Hematopoietic multipotent progenitor cell treated with erythropoietin and hydrocortisone succinate and interleukin-3 and kit ligand, for 4 days (in vitro differentiated cells): ENCODE measurements around the gene HMG20A.

Experiments
- DNase-seq: peaks from one replicate; pipeline ENCODE4 v3.0.0-alpha.2; 2015

HMG20A gene

DNA sequence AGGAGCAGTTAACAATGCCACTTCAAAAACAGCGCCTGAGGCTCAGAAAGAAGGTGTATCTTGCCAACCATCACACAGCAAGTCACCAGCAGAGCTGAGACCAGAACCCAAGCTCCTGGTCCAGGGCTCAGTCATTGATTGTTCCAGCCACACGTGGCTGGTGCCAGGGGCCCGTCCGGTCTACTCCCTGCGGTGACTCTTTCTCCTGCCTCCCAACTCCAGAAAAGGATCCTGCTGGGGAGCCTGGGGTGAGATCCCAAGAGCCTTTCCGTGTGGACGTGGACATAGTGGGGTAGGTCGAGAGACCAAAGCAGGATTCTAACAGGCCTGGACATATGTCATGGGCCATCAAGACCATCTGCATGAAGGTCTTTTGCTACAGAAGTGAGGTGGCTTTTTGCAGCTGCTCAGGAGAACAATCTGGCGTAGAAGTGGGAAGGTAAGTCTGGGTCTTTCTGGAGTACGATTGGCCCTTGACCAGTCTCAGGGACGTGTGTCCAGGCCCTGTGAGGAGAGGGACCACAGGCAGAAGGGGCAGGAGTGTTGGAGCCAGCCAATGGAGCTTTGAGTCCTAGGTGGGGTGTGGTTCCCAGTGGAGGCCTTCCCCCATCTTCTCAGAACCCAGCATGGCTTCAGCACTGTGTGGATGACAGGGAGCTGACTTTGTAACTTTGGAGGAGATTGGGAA lies 105.4 kb downstream of the HMG20A start:
- no peak for DNase-seq

DNA sequence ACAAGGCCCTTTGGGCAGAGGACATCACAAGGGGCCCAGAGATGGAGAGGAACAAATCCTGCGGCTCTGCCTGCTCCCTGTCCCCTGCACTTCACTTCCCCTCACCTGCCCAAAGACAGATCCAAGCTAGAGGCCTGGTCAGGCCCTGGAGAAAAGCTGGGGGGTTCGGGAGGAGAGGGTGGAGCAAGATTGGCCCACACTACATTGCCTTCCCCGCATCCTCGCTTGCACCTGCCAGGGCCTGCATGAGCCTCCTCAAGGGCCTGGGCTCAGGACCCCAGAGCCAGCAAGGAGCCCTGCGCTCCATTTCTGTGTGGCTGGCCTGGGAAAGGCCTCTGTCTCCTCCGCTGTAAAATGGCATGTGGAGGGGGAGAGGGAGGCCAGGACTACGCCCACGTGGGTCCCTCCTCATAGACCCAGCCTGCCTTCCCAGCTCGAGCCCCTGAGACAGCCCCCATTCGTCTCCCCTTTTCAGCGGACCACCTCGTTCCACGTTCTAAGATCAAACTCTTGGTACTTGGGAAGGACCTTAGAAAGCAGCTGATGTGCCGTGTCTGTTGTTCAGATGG lies 106.0 kb downstream of the HMG20A start:
- DNase-seq = no peak

DNA sequence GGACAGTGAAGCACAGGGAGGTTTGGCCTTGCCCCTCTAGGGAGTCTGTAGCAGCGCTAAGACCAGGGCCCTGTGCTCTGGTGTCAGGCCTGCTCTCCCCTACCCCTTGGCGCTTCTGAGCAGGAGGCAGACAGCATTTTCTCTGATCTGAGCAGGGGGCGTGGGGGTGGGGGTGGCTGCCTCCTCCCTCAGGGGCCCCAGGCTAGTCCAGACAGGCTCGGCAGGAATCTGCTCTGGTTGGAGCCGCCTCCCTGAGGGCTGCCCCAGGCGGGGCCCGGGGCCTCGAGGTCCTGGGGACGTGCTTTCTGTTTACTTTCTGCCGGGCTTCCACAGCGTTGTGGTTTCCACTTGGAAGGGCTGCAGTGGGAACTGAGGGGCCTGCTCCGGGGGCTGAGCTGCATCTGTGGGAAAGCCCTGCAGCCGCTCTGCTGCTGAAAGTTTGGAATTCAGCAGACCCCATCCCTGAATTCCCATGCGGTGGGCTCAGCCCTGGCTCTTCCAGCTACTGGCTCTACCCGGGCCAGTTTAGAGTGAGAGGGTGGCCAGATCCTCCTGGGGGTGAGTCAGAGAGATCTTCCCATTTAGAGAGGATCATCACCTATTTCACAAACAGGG lies 106.6 kb downstream of the HMG20A start:
- no peak for DNase-seq

DNA sequence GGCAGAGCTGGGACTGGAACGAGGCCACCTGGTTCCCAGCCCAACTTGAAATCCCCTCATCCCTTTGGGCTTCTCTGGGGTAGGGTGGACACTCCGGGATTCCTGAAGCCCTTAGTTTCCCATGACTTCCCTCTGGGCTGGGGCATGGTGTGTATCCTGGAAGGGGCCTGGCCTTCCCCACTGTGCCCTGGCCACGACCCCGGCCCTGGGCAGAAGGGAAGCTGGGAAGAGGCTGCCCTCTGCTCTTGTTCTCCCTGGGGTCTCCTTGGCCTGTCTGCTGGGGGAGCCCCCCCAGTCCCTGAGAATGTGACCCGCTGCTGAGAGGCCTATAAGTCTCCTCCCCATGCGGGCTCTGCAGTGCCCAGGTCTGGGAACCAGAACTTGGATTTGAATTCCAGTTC lies 107.1 kb downstream of the HMG20A start:
- no peak for DNase-seq

DNA sequence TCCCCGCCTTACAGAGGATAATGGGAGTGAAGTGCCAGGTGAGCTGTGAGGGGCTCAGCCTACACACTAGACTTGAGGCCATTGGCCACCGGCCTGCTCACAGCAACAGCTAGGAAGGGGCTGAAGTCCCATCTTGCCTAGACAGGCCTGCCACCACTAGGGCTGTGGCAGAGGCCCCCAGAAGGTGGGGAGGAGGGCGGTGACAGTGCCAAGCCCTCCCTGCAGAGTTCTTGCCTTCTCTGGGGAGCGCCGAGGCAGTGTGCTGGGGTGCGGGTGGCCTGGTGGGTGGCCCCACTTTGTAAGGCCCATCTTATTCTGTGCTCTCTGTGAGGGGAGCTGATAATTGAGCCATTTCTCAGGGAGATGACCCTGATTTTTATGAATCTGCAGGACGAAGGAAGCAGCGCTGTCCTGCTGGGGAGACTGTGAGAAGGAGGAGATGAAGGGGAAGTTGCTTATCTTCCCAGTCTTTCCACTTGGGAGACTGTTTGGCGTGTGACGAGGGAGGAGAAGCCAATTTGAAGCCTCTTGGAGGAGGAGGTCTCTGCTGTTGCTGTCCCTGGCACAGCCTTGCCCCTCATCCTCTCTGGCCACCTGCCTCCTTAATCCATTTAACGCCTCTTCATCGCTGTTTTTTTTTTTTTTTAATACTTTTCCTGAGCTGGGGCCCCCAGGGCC lies 107.7 kb downstream of the HMG20A start:
- no peak for DNase-seq

DNA sequence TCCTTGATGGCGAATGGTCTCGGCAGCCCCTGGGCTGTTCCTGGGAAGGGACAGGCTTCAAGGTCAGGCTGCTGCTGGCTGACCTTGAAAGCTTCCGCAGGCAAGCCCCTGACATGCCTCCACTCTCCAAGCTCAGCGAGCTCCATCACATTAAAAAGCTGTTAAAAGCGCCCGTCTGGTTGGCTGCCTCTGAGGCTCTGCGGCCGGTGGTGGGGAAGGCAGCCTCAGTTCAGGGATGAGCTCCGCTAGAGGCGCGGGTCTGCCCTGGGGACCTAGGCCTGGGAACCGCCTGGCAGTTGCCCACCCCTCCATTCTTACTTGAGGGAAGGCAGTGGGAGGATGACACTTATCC lies 108.3 kb downstream of the HMG20A start:
- DNase-seq = no peak

DNA sequence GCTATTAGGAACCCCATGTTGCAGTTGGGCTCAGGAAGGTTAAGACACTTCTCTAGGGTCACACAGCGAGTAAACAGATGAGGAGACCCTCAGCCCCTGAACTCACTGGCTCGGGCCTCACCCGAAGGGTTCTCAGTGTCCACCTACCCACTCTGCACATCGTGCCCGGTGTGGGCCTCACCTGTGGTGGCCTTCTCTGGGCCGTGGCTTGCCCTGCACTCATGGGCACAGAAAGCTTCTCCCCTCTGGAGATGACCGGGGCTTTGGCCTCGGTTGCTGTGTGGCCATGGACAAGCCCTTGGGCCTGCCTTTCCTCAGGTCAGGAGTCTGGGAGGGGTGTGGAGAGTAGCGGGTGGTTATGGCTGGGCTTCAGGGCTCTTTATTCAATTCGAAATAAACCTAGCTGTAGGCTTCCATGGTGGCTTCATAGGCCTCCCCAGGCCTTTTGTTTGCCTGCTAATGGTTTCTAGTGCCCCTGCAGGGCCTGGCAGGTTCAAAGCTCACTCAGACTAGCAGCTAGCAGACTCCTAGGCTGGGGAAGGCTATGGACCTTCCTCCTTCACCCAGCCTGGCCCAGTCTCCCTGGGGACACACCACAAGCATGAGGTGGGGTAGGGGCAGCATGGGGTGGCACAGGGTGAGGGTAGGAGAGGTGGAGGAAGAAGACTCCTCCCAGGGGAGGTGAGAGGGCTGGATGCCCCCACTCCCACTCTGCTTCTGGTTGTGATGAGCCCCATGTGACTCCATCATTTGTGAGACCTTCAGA lies 108.9 kb downstream of the HMG20A start:
- no peak for DNase-seq

DNA sequence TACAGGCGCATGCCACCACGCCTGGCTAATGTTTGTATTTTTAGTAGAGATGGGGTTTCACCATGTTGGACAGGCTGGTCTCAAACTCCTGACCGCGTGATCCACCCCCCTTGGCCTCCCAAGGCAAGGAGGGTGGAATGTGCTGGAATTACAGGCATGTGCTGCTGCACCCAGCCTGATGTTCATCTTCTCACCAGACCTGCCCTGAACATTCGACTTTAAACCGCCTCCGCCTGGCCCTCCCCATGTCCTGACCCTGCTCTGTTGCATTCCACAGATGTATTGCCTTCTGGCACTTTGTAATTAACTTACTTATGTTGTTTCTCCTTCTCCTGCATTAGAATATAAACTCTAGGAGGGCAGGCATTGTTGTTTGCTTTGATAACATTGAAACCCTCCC lies 109.9 kb downstream of the HMG20A start:
- DNase-seq = no peak

DNA sequence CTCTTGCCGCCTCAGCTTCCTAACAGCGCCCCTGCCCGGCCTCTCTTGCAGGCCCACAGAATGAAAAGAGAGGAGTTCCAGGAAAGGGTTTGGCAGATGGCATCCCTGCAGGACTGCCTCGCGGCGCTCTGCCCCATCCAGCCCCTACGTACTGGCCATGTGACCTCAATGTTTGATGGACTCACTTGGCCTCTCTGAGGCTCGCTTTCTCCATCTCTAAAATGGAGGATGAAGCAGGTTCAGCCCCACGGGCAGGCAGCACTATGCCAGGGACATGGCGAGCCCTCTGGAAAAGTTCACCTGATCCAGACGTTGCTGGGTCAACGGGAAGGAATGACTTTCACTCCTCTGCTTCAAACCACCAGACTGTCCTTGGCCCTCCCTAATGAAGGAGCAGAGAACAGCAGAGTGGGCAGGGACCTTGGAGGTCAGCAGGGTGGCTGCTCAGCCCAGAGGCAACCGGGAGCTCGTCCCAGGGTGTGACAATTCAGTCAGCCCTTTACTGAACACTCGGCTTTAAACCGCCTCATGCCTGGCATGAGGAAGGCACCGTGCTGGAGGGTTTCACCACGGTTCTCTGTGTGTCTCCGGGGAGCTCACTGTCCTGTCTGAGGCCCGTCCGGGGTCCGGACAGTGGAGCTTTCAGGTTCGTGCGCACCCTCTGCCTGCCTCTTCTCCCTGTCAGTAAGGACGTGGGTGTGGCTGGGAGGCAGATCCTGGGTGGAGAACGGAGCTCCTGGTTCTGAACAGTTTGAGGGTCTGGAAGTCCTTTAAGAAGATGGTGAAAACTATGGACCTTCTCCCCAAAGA lies 110.7 kb downstream of the HMG20A start:
- no peak for DNase-seq

DNA sequence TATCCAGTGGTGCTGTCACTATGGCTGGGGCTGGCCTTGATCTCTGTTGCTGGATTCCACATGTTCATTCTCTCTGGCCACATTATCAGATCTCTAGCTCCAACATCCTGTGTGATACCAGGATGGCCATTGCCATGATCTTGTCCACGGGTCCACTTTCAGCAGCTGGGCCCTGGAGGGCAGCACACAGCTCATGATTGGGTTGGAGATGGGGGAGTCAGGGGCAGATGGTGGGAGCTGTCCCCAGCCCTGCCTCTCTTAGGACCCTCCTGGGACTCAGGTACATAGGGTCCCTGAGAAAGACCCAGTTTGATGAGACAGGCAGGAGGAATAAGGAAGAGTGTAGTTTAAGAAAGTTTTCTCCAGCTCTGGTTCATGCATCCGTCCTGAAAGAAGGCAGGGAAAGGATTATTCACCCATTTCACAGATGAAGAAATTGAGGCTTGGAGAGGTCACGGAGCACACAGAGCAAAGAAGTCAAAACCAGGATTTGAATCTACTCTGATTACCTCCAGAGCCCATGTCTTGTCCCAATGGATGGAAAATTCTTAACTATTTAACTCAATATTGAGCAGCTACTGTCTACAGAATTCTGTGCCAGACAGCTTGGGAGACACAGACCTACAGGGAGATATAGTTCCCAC lies 111.5 kb downstream of the HMG20A start:
- DNase-seq = no peak

DNA sequence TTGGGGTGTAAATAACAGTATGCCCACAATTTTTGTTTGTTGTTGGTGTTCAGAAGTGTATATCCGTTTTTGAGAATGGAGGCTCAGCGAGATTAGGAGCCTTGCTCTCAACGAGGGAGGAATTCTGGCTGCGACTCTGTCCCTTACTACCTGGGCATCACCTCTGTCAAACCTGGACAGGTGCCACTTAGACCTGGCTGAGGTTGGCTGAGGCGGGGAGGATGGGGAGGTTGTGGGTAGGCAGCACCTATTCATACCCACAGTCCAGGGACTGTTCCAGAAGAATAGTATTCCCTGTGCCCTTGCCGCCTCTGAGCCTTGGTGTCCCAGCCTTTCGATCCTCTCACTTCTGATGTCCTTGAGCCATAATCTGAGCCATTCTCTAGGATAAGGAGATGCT lies 112.2 kb downstream of the HMG20A start:
- DNase-seq = no peak

DNA sequence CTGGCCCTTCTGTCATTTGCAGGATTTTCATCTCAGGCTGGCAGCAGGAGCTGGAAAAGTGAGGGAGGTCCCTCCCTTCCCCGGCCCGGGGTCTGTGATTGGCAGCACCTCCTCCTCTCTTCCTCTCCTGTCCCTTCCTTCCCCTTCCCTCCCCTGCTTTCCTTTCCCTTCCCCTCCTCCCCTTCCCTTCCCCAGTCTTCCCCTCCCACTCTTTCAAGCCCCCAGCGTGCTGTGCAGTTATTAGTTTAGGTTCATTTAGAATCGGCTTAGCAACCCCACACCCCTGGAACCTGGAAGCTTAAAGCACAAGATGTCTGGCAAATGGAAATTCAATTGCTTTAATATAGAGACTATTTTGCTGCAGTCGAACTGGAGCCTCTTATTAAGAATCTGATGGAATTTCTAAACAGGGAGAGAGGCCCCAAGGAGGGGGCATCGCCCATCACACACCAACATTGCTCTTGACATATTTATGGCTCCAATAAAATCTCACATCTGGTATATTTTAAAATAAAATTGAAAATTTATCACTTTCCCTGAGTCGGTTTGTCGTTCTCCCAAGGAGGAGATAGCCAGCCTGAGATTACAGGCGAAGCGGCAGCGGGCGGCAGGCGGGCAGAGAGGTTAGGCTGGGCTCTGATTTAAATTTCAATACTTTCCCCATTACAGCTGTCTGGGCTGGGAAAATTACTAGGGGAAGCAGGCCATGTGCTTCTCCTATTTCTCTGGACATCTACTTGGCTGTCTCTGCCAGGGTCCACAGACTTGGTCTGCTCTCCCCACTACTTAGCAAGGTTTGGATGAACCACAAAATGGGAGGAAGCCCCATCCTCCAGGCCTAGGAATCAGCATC lies 113.1 kb downstream of the HMG20A start:
- no peak for DNase-seq
